Activated T-cell treated with anti-CD3 and anti-CD28 coated beads for 48 hours (primary cell): ENCODE data around the gene AKT1.
"Not testable (repeated sequence)": the region's sequence is repeated elsewhere in the genome, so short reads cannot be mapped to it uniquely, and the experiment has no call there.

Experiments used
- DNase-seq: peaks from one replicate; pipeline ENCODE4 v3.0.0-alpha.2; 2020; ENCODE audit warnings: low read depth

The AKT1 gene

DNA sequence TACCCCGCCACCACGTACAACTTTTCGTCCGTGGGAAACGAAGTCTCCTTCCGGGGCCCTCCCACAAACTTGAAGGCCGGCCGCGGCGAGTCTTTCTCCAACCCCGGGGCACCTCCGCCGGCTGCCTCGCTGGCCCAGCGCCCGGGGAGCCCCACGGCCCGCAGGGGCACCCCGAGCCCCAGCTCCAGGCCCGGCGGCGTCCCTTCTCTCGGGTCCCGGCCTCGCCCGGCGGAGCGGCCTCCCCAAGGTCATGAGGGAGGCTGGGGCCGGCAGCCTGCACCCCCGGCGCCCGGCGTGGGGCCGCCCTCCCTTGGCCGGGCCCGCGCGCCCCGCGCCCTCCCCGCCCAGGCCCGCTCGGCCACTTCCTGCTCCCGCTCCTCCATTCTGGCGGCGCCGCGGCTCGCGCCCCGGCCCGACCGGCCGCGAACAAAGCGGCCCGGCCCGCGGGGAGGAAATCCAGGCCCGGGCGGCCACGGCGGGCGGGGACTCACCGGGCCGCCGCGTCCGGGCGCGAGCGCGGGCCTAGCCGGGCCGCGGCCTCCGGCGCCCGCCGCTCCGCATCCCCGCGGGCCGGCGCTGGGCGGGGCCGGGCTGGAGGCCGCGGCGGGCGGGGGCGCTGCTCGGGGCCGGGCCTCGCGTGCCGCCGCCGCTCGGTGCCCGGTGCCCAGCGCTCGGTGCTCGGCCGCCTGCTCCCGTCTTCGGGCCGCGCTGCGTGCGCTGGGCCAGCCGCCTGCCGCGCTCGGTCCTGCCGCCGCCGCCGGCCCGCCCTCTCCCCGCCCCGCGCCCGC, at the start of gene AKT1:
AKT1 (minus strand) TSS at position 756 of the 788 bp plus-strand sequence. CDS start 3,105 bp downstream, outside the sequence.
- DNase-seq: peak; percentile 31

DNA sequence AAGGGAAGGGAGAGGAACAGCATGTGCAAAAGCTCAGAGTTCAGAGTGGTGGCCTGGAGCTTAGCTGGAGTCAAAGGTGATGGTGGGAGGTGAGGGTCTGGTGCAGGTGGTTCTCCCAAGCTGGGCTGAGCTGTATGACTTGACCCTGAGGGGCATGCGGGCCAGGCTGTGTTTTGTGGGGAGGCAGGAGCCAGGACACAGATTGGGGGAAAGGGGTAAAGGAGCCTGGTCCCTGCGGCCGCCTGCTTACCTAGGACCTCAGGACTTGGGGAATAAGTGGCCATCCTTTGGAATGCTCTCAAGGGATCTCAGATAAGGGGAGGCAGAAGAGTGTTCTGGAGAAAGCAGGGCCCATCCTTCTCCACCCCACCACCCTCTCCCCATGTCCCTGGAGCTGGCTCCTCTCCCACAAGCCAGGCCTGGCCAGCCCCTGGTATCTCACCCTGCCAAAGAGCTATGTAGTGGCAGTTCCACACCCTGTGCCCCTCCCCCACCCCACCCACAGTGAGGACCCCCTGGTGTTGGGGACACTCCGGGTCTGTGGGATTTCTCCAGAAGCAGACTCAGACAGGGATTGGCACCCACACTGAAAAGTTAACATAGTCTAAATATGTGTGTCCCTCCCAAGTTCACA, 49.6 kb upstream of the AKT1 start:
- no peak for DNase-seq

- DNase-seq: no peak
These were observed 48.9 kb upstream of the AKT1 start for GRCh38 chr14:104844306-104845032.

DNA sequence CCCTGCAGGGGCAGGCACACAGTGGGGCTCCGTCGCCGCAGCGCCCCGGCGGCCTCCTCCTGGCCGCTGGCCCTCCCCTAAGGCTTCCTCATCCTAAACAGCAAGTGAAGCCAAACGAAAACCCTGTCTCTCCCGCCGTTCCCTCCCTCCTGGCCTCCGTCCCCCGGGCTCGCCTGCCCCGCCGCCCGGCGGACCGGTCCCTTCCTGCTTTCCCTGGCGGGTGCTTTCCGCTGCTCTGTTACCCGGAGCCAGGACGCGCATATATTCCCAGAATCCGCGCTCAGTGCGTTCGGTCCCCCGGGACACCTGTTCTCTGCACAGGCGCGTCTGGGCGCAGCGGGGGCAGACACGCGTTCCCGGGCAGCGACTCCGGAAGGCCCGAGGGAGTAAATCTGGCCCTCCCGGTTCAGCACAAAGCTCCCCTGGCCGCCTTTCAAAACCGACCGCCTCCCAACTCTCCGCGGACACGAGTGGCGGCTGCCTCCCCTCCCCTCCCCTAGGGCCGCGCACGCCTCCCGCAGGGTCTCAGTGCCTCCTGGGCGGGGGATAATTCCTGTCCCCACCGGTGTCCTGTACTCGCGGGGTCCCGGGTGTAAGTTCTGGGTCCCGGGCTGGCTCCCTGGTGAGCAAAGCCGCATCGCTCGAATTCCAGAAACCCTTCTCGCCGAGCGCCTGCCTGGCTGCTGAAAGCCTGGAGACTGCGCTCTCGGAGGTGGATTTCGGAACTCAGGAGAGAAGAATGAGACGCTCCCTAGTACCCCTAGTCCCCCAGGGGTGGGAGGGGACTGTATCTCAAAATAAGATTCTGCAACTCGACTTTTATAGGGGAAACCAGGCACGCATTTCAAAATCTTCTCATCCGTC, 48.1 kb upstream of the AKT1 start:
- DNase-seq: no peak

DNA sequence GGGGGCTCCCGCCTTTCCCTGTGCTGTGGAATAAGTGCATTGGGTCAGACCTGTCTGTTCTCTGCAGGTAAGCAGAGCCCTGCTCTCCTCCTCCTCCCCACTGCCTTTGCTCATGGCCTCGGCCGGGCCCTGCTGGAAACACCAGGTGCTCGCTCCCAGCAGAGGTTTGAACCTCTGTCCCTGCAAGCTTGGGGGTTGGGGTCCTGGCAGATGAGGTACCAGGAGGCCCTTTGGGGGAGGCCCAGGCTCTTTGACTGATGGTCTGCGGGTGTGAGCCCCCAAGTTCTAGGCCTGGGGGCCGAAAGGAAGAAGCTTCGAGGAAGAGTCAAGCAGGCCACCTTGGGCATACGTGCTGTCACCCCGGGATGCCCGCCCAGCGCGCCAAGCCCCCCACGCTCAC, 47.5 kb upstream of the AKT1 start:
- no peak for DNase-seq

GRCh38 chr14:104841730-104842129, 46.2 kb upstream of the AKT1 start:
- DNase-seq: no peak

DNA sequence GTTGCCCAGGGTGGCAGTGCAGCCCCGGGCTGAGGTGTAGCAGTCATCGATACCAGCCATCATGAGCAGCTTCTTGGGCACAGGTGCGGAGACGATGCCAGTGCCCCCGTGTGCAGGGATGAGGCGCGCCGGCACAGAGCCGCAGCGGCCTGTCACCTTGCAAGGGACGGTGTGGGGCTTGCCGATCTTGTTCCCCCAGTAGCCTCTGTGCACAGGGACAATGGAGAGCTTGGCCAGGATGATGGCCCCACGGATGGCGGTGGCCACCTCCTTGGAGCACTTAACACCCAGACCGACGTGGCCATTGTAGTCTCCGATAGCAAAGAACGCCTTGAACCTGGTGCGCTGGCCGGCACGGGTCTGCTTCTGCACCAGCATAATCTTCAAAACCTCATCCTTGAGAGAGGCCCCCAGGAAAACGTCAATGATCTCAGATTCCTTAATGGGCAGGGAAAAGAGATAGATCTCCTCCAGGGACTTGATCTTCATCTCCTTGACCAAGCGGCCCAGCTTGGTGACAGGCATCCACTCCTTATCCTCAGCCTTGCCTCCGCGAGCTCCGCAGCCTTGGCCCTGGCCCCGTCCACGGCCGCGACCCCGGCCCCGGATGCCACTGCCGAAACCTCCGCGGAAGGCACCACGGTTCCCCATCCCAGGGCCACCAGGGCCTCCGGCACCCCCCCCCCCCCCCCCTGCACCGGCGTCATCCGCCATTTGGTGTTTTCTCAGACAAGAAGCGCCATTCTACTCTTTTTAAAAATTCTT, 40.8 kb upstream of the AKT1 start:
- DNase-seq: not testable (repeated sequence)

- DNase-seq: no peak
These were observed 35.2 kb upstream of the AKT1 start for GRCh38 chr14:104830781-104831180.

- DNase-seq: peak; percentile 44
These were observed 31.9 kb upstream of the AKT1 start for GRCh38 chr14:104827177-104828055.

- DNase-seq: no peak
These were observed 31.3 kb upstream of the AKT1 start for GRCh38 chr14:104826861-104827176.

DNA sequence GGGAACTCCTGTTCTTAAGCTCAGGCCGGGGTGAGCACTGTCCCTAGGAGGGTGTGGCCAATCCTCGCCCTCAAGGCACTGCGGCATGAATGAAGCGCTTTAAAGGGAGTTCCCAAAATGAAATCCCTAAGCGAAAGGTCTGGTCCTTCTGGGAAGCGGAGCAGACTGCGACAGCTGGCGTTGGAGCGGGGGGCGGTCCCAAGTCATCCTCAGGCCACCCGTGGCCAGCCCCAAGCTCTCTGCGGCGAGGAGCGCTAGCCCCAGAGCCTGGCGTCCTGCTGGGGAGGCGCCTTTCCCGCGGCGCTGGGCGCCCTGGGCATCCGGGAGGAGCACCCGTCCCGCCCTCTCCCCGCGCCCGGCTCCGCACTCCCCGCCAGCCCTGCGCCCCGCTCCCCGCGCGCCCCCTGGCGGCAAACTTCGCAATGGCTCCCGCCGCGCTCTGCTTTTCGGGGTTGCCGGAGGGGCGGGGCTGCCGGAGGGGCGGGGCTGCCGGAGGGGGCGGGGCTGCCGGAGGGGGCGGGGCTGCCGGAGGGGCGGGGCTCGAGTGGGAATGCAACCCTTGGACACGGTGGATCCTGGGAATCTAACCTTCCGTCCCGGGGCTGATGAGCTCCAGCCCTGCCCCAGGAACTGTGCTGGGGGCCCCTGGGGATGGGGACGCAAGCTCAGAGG, 30.8 kb upstream of the AKT1 start:
- DNase-seq: peak; percentile 92

DNA sequence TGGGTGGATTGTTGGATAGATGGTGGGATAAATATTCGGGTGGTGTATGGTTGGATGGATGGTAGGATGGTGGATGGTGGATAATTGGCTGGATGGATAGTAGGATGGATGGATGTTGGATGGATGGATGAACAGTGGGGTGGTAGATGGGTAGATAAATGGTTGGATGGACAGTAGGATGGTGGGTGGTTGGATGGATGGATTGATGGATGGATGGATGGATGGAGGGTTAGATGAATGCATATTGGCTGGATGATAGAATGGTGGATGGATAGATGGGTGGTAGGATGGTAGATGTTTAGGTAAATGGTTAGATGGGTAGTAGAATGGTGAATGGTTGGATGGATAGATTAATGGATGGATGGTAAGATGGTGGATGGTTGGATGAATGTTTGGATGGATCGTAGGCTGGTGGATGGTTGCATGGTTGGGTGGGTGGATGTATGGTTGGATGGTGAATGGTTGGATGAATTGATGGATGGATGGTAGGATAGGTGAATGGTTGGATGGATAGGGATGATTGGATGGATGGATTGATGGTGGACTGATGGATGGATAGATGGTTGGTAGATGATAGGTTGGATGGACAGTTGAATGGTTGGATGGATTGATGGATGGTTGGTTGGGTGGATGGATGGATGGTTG, 28.9 kb upstream of the AKT1 start:
- no peak for DNase-seq

- DNase-seq: no peak
These were observed 27.5 kb upstream of the AKT1 start for GRCh38 chr14:104822821-104823615.

- no peak for DNase-seq
These were observed 26.5 kb upstream of the AKT1 start for GRCh38 chr14:104821971-104822608.

DNA sequence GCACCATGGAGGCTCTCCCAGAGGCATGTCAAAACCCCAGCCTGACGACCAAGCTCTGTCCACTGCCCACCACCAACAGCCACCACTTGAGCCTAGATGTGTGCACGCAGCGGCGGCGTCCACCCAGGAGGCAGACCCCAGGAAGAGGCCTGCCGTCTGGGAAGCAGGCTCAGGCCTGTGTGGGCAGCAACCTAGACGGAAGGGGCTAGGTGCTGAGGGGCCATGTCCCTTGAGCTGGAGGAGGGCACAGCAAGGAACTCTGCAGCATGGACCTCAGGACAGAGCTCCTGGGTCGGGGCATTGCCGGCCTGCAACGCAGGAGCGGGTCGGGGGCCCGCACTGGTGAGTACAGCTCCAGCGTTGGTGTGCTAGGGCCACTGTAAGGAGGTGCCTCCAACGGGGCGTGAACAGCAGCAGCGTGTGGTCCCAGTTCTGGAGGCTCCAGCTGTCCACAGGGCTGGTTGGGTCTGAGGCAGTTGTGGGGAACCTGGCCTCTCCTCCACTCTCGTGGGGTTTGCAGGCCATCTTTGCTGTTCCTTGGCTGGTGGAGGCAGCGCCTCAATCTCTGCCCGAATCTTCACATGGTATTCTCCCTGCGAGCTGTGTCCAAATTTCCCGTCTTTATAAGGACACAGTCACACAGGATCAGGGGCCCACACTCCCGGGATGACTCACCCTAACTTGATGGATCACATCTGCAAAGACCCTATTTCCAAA, 25.8 kb upstream of the AKT1 start:
- no peak for DNase-seq

- DNase-seq: no peak
These were observed 25.2 kb upstream of the AKT1 start for GRCh38 chr14:104820669-104821228.

DNA sequence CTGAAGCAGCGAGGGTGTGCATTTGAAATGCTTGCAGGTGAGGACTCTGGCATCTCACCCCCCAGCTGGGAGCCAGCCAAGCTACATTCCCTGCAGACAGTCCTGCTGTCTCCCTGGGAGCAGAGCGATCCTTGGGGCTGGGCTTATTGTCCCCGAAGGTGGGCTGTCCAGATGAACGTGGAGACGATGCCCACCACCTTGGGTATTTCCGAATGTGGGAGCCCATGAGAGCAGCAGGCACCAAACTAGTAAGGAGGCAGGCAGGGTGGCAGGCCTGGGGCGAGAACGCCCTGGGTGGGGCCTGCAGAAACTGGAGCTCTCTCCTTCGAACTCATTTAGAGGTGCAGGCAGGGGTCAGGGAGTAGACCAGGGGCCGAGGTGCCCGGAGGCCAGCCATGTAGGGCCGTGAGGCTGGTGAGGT, 23.8 kb upstream of the AKT1 start:
- DNase-seq: no peak
